Measurements from ENCODE around the gene P3H3.

Gene P3H3

GRCh38 chr12:6828781-6829535, 751 bp downstream of the P3H3 start:
- DNase-seq, result no peak

GRCh38 chr12:6829536-6830220, 1.5 kb downstream of the P3H3 start:
- DNase-seq, result no peak

DNA sequence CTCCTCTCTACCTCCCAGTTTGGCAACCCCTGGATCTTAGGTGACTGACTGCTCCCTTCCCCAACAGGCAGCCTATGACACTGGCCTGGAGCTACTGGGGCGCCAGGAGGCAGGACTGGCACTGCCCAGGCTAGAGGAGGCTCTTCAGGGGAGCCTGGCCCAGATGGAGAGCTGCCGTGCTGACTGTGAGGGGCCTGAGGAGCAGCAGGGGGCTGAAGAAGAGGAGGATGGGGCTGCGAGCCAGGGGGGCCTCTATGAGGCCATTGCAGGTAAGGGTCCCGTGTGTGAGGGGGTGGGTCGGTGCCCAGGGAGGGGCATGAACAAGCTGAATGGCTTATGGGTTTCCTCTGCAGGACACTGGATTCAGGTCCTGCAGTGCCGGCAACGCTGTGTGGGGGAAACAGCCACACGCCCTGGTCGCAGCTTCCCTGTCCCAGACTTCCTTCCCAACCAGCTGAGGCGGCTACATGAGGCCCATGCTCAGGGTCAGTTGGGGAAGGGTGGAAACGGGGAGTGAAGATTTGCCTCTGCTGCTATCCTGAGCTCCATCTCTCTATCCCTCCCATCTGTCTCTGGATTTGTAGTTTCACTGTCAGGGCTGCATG, 2.2 kb downstream of the P3H3 start:
- no peak for DNase-seq

GRCh38 chr12:6830999-6831398, 2.8 kb downstream of the P3H3 start:
- DNase-seq, result no peak

DNA sequence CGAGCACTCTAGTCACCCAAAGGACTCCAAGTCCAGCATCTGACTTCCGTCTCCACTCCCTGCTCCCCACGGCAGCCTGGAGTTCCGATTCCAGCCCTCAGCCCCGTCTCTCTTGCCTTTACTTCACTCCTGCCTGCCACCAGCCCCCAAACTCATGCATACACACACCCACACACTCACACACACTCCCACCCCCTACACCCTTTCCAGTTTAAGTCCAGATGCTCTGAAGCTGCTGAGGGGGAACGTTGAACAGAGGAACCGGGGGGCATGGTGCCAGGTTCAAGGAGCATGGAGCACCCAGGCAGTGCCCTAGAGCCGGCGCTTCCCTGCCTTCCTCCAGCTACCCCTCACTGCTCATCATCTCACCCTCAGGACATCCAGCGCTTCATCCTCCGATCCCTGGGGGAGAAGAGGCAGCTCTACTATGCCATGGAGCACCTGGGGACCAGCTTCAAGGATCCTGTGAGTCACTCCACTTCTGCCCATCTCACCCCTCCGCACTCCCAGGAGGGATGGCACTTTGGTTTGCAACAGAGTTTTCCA, 3.3 kb downstream of the P3H3 start:
- DNase-seq, result no peak

- no peak for DNase-seq
These were observed 3.9 kb downstream of the P3H3 start for GRCh38 chr12:6832125-6832524.

DNA sequence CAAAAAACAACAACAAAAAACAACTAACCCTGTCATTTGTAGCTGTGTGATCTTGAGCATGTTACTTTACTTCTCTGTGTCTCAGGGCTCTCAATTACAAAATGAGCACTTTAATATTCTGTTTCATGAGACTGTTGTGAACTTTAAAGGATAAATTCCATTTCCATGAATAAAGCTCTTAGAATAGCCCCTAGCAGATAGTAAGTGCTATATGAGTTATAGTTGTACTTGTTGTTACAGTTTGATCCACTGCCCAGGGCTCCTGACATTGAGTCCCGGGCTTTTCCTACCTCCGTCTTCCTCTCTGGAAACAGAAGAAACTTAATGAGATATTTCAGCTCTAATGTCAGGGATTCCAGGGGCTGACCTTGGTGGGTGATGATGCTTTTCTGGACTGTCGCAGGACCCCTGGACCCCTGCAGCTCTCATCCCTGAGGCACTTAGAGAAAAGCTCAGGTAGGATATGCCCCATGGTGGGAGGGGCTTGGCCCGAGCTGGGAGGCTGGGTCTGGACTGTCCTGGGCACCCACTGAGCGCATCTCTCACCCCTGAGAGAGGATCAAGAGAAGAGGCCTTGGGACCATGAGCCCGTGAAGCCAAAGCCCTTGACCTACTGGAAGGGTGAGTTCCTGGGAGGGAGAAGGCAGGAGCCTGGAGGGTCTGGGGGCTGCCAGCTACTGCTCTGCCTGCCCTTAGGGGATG, 5.1 kb downstream of the P3H3 start:
- DNase-seq, result no peak

- DNase-seq, result no peak
These were observed 6.0 kb downstream of the P3H3 start for GRCh38 chr12:6834254-6834653.

GRCh38 chr12:6834873-6835272, 6.7 kb downstream of the P3H3 start:
- no peak for DNase-seq

DNA sequence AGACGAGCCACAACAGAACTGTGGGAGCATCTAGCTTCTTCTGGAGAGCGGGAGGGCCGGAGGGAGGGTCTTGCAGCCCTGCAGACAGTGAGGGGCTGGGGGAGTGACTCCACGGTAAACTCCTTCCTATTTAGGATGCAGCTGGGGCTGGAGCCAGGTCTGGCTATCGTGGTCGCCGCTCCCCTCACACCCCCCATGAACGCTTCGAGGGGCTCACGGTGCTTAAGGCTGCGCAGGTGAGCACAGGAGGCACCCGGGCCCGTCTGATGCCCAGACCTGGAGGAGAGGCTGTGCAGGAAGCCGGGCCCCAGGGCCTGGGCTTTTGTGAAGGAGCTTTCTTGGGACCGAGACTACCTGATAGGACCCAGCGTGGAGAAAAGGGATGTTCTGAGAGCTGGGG, 8.6 kb downstream of the P3H3 start:
- DNase-seq, result no peak

GRCh38 chr12:6837370-6838060, 9.3 kb downstream of the P3H3 start:
- DNase-seq, result no peak

DNA sequence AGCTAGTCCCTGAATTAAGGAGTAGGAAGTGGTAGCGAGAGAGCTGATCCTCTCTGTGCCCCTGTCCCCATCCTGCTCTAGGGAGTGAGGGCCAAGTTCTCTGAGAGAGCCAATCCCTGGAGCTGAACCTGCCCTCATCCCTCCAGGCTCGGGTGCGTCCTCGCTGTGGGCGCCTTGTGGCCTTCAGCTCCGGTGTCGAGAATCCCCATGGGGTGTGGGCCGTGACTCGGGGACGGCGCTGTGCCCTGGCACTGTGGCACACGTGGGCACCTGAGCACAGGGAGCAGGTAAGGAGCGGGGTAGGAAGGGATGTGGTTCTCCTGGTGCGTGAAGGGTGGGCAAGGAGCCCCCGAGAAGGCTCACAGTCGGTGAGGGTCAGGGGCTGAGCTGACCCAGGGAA, 10.6 kb downstream of the P3H3 start:
- no peak for DNase-seq

- peak; percentile 57 for DNase-seq
These were observed 11.4 kb downstream of the P3H3 start for GRCh38 chr12:6839482-6840201.

DNA sequence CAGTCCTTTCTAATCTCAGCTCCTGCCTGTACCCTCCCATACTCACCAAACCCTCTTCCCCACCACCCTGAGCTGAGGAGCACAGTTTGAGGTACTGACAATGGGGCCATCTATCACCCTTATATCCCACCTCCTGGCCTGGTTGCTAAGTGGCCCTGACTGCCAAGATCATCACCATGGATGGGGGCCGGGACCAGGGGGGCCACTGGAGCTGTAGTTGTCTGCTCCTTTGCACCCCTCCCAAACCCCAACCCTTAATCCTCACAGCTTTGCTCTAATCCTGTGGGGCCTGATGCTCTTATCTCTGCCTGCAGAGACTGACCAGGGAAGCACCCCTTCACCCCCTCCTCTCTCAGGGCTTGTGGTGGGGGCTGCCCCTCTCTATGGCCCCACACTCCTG, 12.1 kb downstream of the P3H3 start:
- no peak for DNase-seq

- no peak for DNase-seq
These were observed 12.7 kb downstream of the P3H3 start, which contains the start of gene GNB3 for GRCh38 chr12:6840761-6841515. GNB3 (plus strand) TSS chr12:6840925; CDS start chr12:6841288, 363 bp downstream.

GRCh38 chr12:6842075-6842474, 13.9 kb downstream of the P3H3 start:
- DNase-seq, result no peak

GRCh38 chr12:6843118-6843902, 15.1 kb downstream of the P3H3 start:
- DNase-seq, result no peak

DNA sequence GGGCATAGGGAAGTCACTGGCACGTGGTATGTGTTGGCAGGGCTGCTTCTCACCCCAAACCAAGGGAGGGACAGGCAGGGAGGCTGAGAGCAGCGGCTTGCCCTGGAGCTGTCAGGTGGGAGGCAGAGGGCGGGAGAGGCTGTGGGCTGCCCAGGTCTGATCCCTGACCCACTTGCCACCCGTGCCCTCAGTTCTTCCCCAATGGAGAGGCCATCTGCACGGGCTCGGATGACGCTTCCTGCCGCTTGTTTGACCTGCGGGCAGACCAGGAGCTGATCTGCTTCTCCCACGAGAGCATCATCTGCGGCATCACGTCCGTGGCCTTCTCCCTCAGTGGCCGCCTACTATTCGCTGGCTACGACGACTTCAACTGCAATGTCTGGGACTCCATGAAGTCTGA, 17.2 kb downstream of the P3H3 start:
- DNase-seq, result no peak

DNA sequence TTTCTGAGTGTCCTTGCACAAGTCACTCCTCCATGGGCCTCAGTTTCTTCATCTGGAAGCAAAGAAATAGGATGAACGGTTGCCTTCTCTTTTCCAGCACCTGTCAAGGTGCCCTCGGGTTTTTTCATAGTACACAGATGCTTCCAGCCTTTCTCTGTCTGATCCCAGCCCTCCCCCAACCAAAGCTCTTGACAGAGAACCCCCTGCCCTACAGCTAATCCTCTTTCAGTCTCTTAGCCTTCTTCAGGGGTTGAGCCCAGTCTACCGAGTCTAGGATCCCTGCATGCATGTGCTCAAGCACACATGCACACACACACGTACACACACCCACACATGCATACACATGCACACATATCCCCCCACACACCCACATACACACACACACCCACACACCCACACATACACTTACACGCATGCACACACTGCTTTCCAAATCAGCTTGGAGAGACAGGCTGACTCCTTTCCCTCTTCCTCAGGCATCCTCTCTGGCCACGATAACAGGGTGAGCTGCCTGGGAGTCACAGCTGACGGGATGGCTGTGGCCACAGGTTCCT, 18.2 kb downstream of the P3H3 start:
- DNase-seq, result no peak

DNA sequence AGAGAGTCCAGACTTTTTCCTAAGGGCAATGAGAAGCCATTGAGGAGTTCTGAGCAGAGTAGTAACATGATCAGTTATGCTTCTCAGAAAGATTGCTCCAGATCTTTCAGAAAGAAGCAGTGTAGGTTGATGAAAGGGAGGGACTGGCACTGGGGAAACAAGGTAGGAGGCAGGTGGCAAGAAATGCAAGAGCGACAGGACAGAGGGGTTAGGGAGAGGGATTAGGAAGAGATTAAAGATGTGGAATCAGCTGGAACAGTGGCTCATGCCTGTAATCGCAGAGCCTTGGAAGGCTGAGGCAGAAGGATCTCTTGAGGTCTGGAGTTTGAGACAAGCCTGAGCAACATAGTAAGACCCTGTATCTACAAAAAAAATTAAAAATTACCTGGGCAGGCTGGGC, 19.5 kb downstream of the P3H3 start:
- no peak for DNase-seq

Measured in NCI-H510A (cell line).